AG09319 (cell line): ENCODE results near the gene POLG.

Source experiments
- DNase-seq: peaks from one replicate; pipeline ENCODE4 v3.0.0-alpha.2; 2010; ENCODE audit warnings: low read depth; ENCODE audit errors: extremely low read depth
- TF ChIP-seq, protein P1 (sequence below): IDR thresholded peaks from 2 replicates; pipeline ENCODE4 v1.5.1; 2011; ENCODE audit warnings: low read depth, mild to moderate bottlenecking, inconsistent platforms, low read length, moderate library complexity

POLG gene

GRCh38 chr15:89333011-89333860 lies 1.4 kb downstream of the POLG start:
- TF ChIP-seq, protein P1, sequence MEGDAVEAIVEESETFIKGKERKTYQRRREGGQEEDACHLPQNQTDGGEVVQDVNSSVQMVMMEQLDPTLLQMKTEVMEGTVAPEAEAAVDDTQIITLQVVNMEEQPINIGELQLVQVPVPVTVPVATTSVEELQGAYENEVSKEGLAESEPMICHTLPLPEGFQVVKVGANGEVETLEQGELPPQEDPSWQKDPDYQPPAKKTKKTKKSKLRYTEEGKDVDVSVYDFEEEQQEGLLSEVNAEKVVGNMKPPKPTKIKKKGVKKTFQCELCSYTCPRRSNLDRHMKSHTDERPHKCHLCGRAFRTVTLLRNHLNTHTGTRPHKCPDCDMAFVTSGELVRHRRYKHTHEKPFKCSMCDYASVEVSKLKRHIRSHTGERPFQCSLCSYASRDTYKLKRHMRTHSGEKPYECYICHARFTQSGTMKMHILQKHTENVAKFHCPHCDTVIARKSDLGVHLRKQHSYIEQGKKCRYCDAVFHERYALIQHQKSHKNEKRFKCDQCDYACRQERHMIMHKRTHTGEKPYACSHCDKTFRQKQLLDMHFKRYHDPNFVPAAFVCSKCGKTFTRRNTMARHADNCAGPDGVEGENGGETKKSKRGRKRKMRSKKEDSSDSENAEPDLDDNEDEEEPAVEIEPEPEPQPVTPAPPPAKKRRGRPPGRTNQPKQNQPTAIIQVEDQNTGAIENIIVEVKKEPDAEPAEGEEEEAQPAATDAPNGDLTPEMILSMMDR, result no peak
- DNase-seq, result no peak

- DNase-seq, result no peak
These were observed 2.2 kb downstream of the POLG start for GRCh38 chr15:89332446-89332845.

DNA sequence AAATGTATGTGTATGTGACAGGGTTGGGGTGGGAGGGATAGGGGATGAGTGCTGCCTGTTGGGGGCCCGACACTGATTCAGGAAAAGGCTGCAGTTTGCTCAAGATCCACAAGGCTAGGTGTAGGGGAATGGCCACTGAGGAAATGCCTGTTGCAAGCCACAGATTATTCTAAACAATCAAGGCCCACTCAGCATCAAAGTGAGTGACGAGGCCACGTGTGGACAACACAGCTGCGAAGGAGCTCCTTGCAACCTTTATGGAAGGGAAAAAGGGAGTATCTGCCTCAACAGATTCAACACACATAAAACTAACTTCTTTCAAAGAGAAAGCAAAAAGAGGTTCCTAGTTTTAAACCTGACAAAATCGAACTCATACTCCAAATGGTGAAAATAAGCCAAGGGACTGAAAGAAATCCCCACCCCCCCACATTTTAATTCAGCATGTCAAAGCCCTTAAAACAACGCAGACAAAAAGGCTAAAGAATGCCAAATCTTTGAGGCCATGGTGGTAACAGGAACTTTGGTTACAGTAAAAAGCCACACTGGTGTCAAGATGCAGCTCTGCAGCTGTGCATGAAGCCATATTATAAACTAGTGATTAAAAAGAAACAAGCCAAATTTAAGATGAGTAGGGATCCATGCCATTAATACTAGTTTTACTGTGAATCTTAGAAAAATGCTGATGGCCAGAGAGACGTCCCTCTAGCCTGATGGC lies 3.6 kb downstream of the POLG start:
- TF ChIP-seq, protein P1, result no peak
- no peak for DNase-seq

More at GRCh38 chr15:89332446-89332845, 2.2 kb downstream of the POLG start:
- TF ChIP-seq, protein P1, result peak; percentile 38

DNA sequence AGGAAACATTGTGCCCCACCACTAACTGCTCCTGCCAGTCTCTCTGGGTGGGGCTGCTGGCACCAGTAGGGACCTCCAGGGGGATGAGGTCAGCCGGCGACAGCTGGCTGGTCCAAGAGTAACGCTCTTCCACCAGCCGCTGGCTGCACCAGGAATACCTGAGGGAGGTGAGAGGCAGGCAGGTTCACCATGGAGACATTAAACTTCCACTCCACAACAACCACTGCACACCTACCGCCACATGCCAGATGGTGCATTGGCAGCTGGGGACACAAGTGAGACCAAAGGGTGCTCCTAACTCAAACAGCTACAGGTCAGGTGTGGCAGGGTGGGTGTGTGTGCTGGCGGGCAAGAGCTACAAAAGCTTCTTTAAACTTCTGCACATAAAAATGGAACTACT lies 4.5 kb downstream of the POLG start:
- no peak for DNase-seq
- TF ChIP-seq, protein P1, result no peak

- DNase-seq, result no peak
- TF ChIP-seq, protein P1, result no peak
These were observed 5.1 kb downstream of the POLG start for GRCh38 chr15:89329329-89330084.

GRCh38 chr15:89328398-89329254 lies 6.0 kb downstream of the POLG start:
- TF ChIP-seq, protein P1, result no peak
- DNase-seq, result no peak
